GM23338 (cell line): ENCODE results near the gene CHSY1. TPM values are rescaled to one million over a fixed set of nuclear protein-coding genes. Genes with fewer than 3 reads are reported as not detected.

Experiments
- ATAC-seq: fragments of 200-7000 bp; cut with Tn5 transposase; 3 replicates; pipeline ENCODE4 v1.9.1; 2020
- DNase-seq: peaks from one replicate; pipeline ENCODE4 v3.0.0-alpha.2; 2015; ENCODE audit warnings: low spot score
- H2AFZ ChIP-seq: fragments of 200-600 bp; sonication (generic); 2 replicates; pipeline ENCODE4 v1.8.0; 2016; ENCODE audit warnings: antibody characterized with exemption, mild to moderate bottlenecking, moderate library complexity
- H3F3A ChIP-seq: fragments of 200-600 bp; sonication (generic); replicated peaks from 2 replicates; pipeline ENCODE4 v1.8.0; 2017; ENCODE audit warnings: antibody characterized with exemption, mixed run types, low read depth
- H3K27ac ChIP-seq: fragments of 200-600 bp; sonication (generic); 2 replicates; pipeline ENCODE4 v1.6.1; 2016; ENCODE audit warnings: low read depth
- H3K27me3 ChIP-seq: fragments of 200-600 bp; sonication (generic); 2 replicates; pipeline ENCODE4 v1.8.0; 2016; ENCODE audit warnings: mild to moderate bottlenecking, mixed run types, moderate library complexity; ENCODE audit not compliant: insufficient read depth
- H3K36me3 ChIP-seq: fragments of 200-600 bp; sonication (generic); 2 replicates; pipeline ENCODE4 v1.8.0; 2016; ENCODE audit warnings: mild to moderate bottlenecking; ENCODE audit not compliant: insufficient read depth
- H3K4me1 ChIP-seq: fragments of 200-600 bp; sonication (generic); 2 replicates; pipeline ENCODE4 v1.8.0; 2016; ENCODE audit warnings: mild to moderate bottlenecking, moderate library complexity; ENCODE audit not compliant: insufficient read depth
- H3K4me2 ChIP-seq: fragments of 200-600 bp; sonication (generic); 2 replicates; pipeline ENCODE4 v1.7.1; 2017; ENCODE audit warnings: mixed run types
- H3K4me3 ChIP-seq: fragments of 200-600 bp; sonication (generic); 2 replicates; pipeline ENCODE4 v1.6.1; 2016; ENCODE audit warnings: mixed run types
- H3K79me2 ChIP-seq: fragments of 200-600 bp; sonication (generic); replicated peaks from 2 replicates; pipeline ENCODE4 v1.8.0; 2017; ENCODE audit warnings: mild to moderate bottlenecking; ENCODE audit not compliant: insufficient read depth
- H3K9me2 ChIP-seq: fragments of 200-600 bp; sonication (generic); 2 replicates; pipeline ENCODE4 v1.8.0; 2017; ENCODE audit not compliant: insufficient read depth
- H4K20me1 ChIP-seq: fragments of 200-600 bp; sonication (generic); replicated peaks from 2 replicates; pipeline ENCODE4 v1.8.0; 2017; ENCODE audit warnings: mild to moderate bottlenecking; ENCODE audit not compliant: insufficient read depth
- H3K27ac Mint-ChIP-seq: 2 replicates; pipeline ENCODE4 v1.8.0; 2020; ENCODE audit warnings: inconsistent platforms, mild to moderate bottlenecking, moderate library complexity, mixed read lengths
- H3K27me3 Mint-ChIP-seq: 3 replicates; pipeline ENCODE4 v1.8.0; 2022; ENCODE audit warnings: low read depth, mild to moderate bottlenecking, moderate library complexity, mixed read lengths, inconsistent platforms; ENCODE audit not compliant: insufficient read depth, poor library complexity
- H3K36me3 Mint-ChIP-seq: 3 replicates; pipeline ENCODE4 v1.8.0; 2021; ENCODE audit warnings: low read depth, mild to moderate bottlenecking, inconsistent platforms, moderate library complexity, mixed read lengths
- H3K4me1 Mint-ChIP-seq: 3 replicates; pipeline ENCODE4 v1.8.0; 2020; ENCODE audit warnings: mild to moderate bottlenecking, inconsistent platforms, mixed read lengths
- H3K4me3 Mint-ChIP-seq: 3 replicates; pipeline ENCODE4 v1.8.0; 2021; ENCODE audit warnings: moderate library complexity, mild to moderate bottlenecking, inconsistent platforms, mixed read lengths
- H3K9me3 Mint-ChIP-seq: 3 replicates; pipeline ENCODE4 v1.8.0; 2020; ENCODE audit warnings: moderate library complexity, mild to moderate bottlenecking, inconsistent platforms, mixed read lengths
- CREB1 ChIP-seq: fragments of 250-450 bp; sonication (Bioruptor Pico); IDR thresholded peaks from 2 replicates; pipeline ENCODE4 v1.5.0; 2020; ENCODE audit warnings: low read depth, mild to moderate bottlenecking, moderate library complexity
- CTCF ChIP-seq, 2 experiments: fragments of 200-600 bp in 1 of 2; sonication (generic) in 1 of 2; conservative IDR thresholded peaks; 2 replicates each; pipeline versions ENCODE4 v1.5.1 to v1.6.1; 2016 to 2017; ENCODE audit warnings: antibody characterized with exemption in 2 of 2, low read depth in 2 of 2, mild to moderate bottlenecking in 2 of 2, moderate library complexity in 1 of 2
- EZH2 ChIP-seq: fragments of 200-600 bp; sonication (generic); IDR thresholded peaks from one replicate; pipeline ENCODE4 v1.8.0; 2017; ENCODE audit warnings: antibody characterized with exemption, mild to moderate bottlenecking, low read depth; ENCODE audit not compliant: unreplicated experiment
- NANOG ChIP-seq: IDR thresholded peaks from 2 replicates; pipeline ENCODE4 v1.6.1; 2016; ENCODE audit warnings: antibody characterized with exemption, borderline replicate concordance
- POLR2AphosphoS5 ChIP-seq: IDR thresholded peaks from 2 replicates; pipeline ENCODE4 v1.6.1; 2016; ENCODE audit warnings: antibody characterized with exemption, low read depth
- STAT1 ChIP-seq: IDR thresholded peaks from one replicate; pipeline ENCODE4 v1.6.1; 2016; ENCODE audit warnings: antibody characterized with exemption; ENCODE audit not compliant: unreplicated experiment
- ZNF114 ChIP-seq: fragments of 250-450 bp; sonication (Bioruptor Pico); IDR thresholded peaks from 2 replicates; pipeline ENCODE4 v1.5.0; 2020; ENCODE audit warnings: mild to moderate bottlenecking, moderate library complexity
- ZNF331 ChIP-seq: fragments of 250-450 bp; sonication (Bioruptor Pico); IDR thresholded peaks from 2 replicates; pipeline ENCODE4 v1.5.0; 2020; ENCODE audit warnings: low read depth, mild to moderate bottlenecking, moderate library complexity
- polyA plus RNA-seq: library from polyadenylated mRNA; unstranded; fragments of >200 nt; fragmentation: Nextera tagmentation; extraction: Ambion mirVana; gene quantifications from 2 replicates; pipeline ENCODE4 v1.2.1, GENCODE V29; 2016
- total RNA-seq: library from RNA; depleted of rRNA; stranded (reverse); fragments of >200 nt; shearing (Covaris generic); gene quantifications from 2 replicates; pipeline ENCODE4 v1.2.3, GENCODE V29; 2014
- TF ChIP-seq, protein P1 (sequence below): IDR thresholded peaks from 2 replicates; pipeline ENCODE4 v1.6.1; 2016; ENCODE audit warnings: antibody characterized with exemption

The CHSY1 gene
- total and polyA plus RNA-seq, 2 experiments from 2014 or later = 9.8 to 47.7 TPM

DNA sequence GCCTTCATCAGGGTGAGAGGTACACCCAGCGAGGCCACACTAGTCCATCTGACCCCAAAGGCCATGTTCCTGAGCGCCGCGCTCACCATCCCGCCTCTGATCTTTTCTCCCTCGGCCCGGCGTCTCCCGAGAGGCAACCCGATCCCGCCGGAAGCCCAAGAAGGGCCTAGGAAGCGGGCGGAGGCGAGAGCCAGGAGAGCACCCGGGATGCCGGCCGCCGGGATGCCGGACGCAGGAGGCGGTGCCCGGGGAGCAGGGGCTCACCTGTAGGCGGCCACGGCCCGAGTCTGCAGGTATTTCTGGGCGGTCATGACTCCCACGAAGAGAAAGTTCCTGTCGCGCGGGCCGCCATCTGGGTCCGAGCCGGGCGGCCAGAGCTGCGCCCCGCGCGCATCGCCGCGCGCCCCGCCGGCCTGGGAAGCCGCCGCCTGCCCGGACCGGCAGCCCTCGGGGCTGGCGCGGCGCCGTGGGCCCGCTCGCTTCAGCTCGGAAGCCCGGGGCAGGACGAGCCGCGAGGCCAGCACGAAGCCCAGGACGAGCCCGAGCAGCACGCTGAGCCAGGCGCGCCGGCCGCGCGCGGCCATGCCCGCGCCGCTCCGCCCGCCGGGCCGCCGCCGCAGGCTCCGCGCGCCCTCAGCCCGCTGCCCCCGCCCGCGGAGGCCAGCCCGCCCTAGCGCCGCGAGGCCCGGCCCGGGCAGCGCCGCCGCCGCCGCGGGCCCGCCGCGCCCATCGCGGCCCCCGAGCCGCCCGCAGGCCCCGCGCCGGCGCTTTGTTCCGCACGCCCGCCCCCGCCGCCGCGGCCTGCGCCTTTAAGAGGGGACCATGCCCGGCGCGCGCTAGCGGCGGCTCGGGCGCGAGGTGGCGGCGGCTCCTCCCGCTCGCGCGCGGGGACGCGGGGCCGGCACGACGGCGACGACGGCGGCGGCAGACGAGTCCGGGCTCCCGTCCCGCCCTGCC, 697 bp downstream of the CHSY1 start:
- Mint-ChIP-seq H3K9me3 (no peaks in the 10 kb centered on the region), H3K4me3 (peak overlapping the region; percentile 96), H3K27ac (peak overlapping the region; percentile 90), H3K36me3 (peaks cover 11% of the 10 kb centered on the region; the same call in 2 of the 3 replicates), H3K4me1 (peaks cover 60% of the 10 kb centered on the region), H3K27me3 (peaks cover 12% of the 10 kb centered on the region)
- peak overlapping the region; percentile 94 for H3K4me2 ChIP-seq
- H3K27ac ChIP-seq = no peak overlapping the region
- no peaks in the 10 kb centered on the region; the same call in none of the 2 replicates for H3K36me3 ChIP-seq
- TF ChIP-seq ZNF114 (CRISPR knock-in tag) (no peak), STAT1 (no peak), NANOG (no peak), CREB1 (CRISPR knock-in tag) (no peak), CTCF (conservative IDR thresholded peaks at IDR 0.05; ENCODE audit: low read depth in 2 of 2) (no peak), ZNF331 (CRISPR knock-in tag) (no peak), POLR2AphosphoS5 (no peak; the same call in none of the 2 replicates), EZH2 (no peak)
- TF ChIP-seq, protein P1, sequence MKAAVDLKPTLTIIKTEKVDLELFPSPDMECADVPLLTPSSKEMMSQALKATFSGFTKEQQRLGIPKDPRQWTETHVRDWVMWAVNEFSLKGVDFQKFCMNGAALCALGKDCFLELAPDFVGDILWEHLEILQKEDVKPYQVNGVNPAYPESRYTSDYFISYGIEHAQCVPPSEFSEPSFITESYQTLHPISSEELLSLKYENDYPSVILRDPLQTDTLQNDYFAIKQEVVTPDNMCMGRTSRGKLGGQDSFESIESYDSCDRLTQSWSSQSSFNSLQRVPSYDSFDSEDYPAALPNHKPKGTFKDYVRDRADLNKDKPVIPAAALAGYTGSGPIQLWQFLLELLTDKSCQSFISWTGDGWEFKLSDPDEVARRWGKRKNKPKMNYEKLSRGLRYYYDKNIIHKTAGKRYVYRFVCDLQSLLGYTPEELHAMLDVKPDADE = no peak
- DNase-seq (peak; percentile 87), ATAC-seq (peak; percentile 64)
- H3K9me2 ChIP-seq = no peaks in the 10 kb centered on the region
- peaks cover 44% of the 10 kb centered on the region for H3K4me1 ChIP-seq
- H2AFZ ChIP-seq = no peak overlapping the region
- H4K20me1 ChIP-seq = peaks cover 33% of the 10 kb centered on the region
- peaks cover 47% of the 10 kb centered on the region for H3K79me2 ChIP-seq
- H3K4me3 ChIP-seq = peak overlapping the region; percentile 84
- H3K27me3 ChIP-seq = peaks cover 17% of the 10 kb centered on the region
- H3F3A ChIP-seq = 0 out of 2 replicates have a peak, but pooled peaks cover 4% of the 10 kb centered on the region

DNA sequence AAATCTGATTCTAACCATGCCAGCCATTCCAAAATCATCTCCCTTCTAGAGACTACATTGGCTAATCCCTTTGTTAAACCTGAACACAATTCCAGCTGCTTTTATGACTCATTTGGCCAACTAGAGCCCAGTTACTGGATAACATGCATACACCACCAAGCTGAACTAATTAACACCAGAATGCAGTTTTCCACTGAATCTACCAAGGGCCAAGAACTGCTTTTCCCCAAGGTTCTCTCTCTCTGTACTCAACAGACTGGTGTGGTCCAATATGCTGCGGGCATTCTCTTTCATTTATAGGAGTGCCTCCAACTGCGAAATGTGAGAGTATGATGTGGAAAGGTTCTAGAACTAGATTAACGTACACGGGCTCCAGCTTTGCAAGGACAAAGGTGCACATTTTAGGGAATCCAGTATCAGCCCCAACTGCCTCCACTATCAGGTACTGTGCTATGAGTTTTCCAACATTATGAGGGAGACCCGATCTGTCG, 1.5 kb downstream of the CHSY1 start:
- peaks cover 11% of the 10 kb centered on the region; the same call in 2 of the 3 replicates for H3K36me3 Mint-ChIP-seq
- Histone ChIP-seq H3K27ac (no peak overlapping the region), H3K79me2 (peaks cover 55% of the 10 kb centered on the region), H3K36me3 (no peaks in the 10 kb centered on the region; the same call in none of the 2 replicates), H3K27me3 (peaks cover 17% of the 10 kb centered on the region), H3F3A (0 out of 2 replicates have a peak, but pooled peaks cover 4% of the 10 kb centered on the region), H3K4me2 (peak overlapping the region; percentile 94), H2AFZ (no peak overlapping the region), H3K4me3 (peak overlapping the region; percentile 84), H4K20me1 (peaks cover 39% of the 10 kb centered on the region), H3K4me1 (peaks cover 49% of the 10 kb centered on the region), H3K9me2 (no peaks in the 10 kb centered on the region)
- H3K9me3 Mint-ChIP-seq = no peaks in the 10 kb centered on the region
- H3K4me1 Mint-ChIP-seq = peaks cover 61% of the 10 kb centered on the region
- no peak for DNase-seq
- peak overlapping the region; percentile 90 for H3K27ac Mint-ChIP-seq
- ATAC-seq = no peak; the same call in 2 of the 3 replicates
- peak overlapping the region; percentile 96 for H3K4me3 Mint-ChIP-seq
- peaks cover 12% of the 10 kb centered on the region for H3K27me3 Mint-ChIP-seq
- TF ChIP-seq, protein P1 = no peak
